ENCODE measurements around the gene PRDM11.
A peak's percentile ranks its signal among the peaks of the same experiment; 100 is the strongest.
"Not testable (repeated sequence)": the region's sequence is repeated elsewhere in the genome, so short reads cannot be mapped to it uniquely, and the experiment has no call there.

PRDM11 gene

GRCh38 chr11:45233121-45233803 is 86.8 kb downstream of the PRDM11 start:
- DNase-seq (ENCODE audit: low read depth) = peak; percentile 50

- DNase-seq (ENCODE audit: low read depth) = no peak
These were observed 87.3 kb downstream of the PRDM11 start for GRCh38 chr11:45233804-45234170.

- no peak for DNase-seq (ENCODE audit: low read depth)
These were observed 88.0 kb downstream of the PRDM11 start for GRCh38 chr11:45234306-45235006.

GRCh38 chr11:45237711-45238315 is 91.4 kb downstream of the PRDM11 start:
- no peak for DNase-seq (ENCODE audit: low read depth)

- no peak for DNase-seq (ENCODE audit: low read depth)
These were observed 92.3 kb downstream of the PRDM11 start for GRCh38 chr11:45238724-45239123.

GRCh38 chr11:45239733-45240132 is 93.3 kb downstream of the PRDM11 start:
- no peak for DNase-seq (ENCODE audit: low read depth)

- no peak for DNase-seq (ENCODE audit: low read depth)
These were observed 97.5 kb downstream of the PRDM11 start for GRCh38 chr11:45243967-45244366.

GRCh38 chr11:45245218-45246045 is 99.0 kb downstream of the PRDM11 start:
- no peak for DNase-seq (ENCODE audit: low read depth)

GRCh38 chr11:45246241-45246640 is 99.8 kb downstream of the PRDM11 start:
- no peak for DNase-seq (ENCODE audit: low read depth)

GRCh38 chr11:45247433-45247832 is 101.0 kb downstream of the PRDM11 start:
- no peak for DNase-seq (ENCODE audit: low read depth)

- no peak for DNase-seq (ENCODE audit: low read depth)
These were observed 102.1 kb downstream of the PRDM11 start for GRCh38 chr11:45248501-45249011.

GRCh38 chr11:45249372-45249771 is 102.9 kb downstream of the PRDM11 start:
- DNase-seq (ENCODE audit: low read depth) = not testable (repeated sequence)

- DNase-seq (ENCODE audit: low read depth) = no peak
These were observed 103.7 kb downstream of the PRDM11 start for GRCh38 chr11:45250035-45250718.

- no peak for DNase-seq (ENCODE audit: low read depth)
These were observed 105.9 kb downstream of the PRDM11 start for GRCh38 chr11:45252134-45252856.

- no peak for DNase-seq (ENCODE audit: low read depth)
These were observed 106.4 kb downstream of the PRDM11 start for GRCh38 chr11:45252877-45253276.

- no peak for DNase-seq (ENCODE audit: low read depth)
These were observed 107.2 kb downstream of the PRDM11 start for GRCh38 chr11:45253640-45254039.

GRCh38 chr11:45254070-45254469 is 107.6 kb downstream of the PRDM11 start:
- DNase-seq (ENCODE audit: low read depth) = no peak

GRCh38 chr11:45258982-45259530 is 112.6 kb downstream of the PRDM11 start:
- no peak for DNase-seq (ENCODE audit: low read depth)

GRCh38 chr11:45259592-45259991 is 113.2 kb downstream of the PRDM11 start:
- DNase-seq (ENCODE audit: low read depth) = no peak

- DNase-seq (ENCODE audit: low read depth) = no peak
These were observed 113.6 kb downstream of the PRDM11 start for GRCh38 chr11:45260071-45260470.

- DNase-seq (ENCODE audit: low read depth) = no peak
These were observed 116.5 kb downstream of the PRDM11 start for GRCh38 chr11:45262900-45263299.
